Measurements from ENCODE around the gene NFKBIE. TPM values are rescaled to one million over a fixed set of nuclear protein-coding genes. Genes with fewer than 3 reads are reported as not detected.

The NFKBIE gene
- total and polyA plus RNA-seq, 2 of the 13 experiments (the other 11 are each of a cell fraction or from before 2014, with no cell fraction given): 6.7 to 14.5 TPM

- TF ChIP-seq HDAC2 (CRISPR knock-in tag; IDR thresholded peaks at IDR 0.05) (no peak), ZFP37 (CRISPR knock-in tag; IDR thresholded peaks at IDR 0.05; ENCODE audit: borderline replicate concordance) (no peak), IRF1 (CRISPR knock-in tag; IDR thresholded peaks at IDR 0.05; ENCODE audit: low read depth) (no peak), ZNF567 (CRISPR knock-in tag; IDR thresholded peaks at IDR 0.05; ENCODE audit: borderline replicate concordance) (no peak), KDM6A (CRISPR knock-in tag; IDR thresholded peaks at IDR 0.05; ENCODE audit: low read depth) (no peak), JARID2 (CRISPR knock-in tag; IDR thresholded peaks at IDR 0.05; ENCODE audit: insufficient replicate concordance) (no peak), RBFOX2 (IDR thresholded peaks at IDR 0.05; ENCODE audit: low read depth, low read length) (peak; percentile 56), ZNF205 (CRISPR knock-in tag; IDR thresholded peaks at IDR 0.05) (no peak), ZBTB21 (CRISPR knock-in tag; IDR thresholded peaks at IDR 0.05) (no peak), SYNCRIP (IDR thresholded peaks at IDR 0.05; ENCODE audit: insufficient read depth, low read depth, low read length) (no peak), HMG20A (CRISPR knock-in tag; IDR thresholded peaks at IDR 0.05; ENCODE audit: borderline replicate concordance) (no peak), GFI1 (CRISPR knock-in tag; IDR thresholded peaks at IDR 0.05; ENCODE audit: borderline replicate concordance) (0 out of 2 replicates have a peak, but pooled peaks have one; percentile 22), YY1 (IDR thresholded peaks at IDR 0.05; ENCODE audit: insufficient read depth, insufficient replicate concordance, low read depth, low read length) (no peak), HOXA5 (CRISPR knock-in tag; IDR thresholded peaks at IDR 0.05) (no peak), YEATS2 (CRISPR knock-in tag; IDR thresholded peaks at IDR 0.05; ENCODE audit: borderline replicate concordance) (no peak), ZNF232 (CRISPR knock-in tag; IDR thresholded peaks at IDR 0.05; ENCODE audit: borderline replicate concordance) (no peak), HOXA9 (CRISPR knock-in tag; IDR thresholded peaks at IDR 0.05; ENCODE audit: borderline replicate concordance) (no peak), FOXA3 (CRISPR knock-in tag; IDR thresholded peaks at IDR 0.05) (no peak), ZNF468 (CRISPR knock-in tag; IDR thresholded peaks at IDR 0.05) (no peak), ZNF670 (CRISPR knock-in tag; IDR thresholded peaks at IDR 0.05; ENCODE audit: borderline replicate concordance) (no peak), ATF7 (IDR thresholded peaks at IDR 0.05) (no peak), ATF7 (CRISPR knock-in tag; IDR thresholded peaks at IDR 0.05) (no peak), CCAR2 (optimal IDR thresholded peaks at IDR 0.05; ENCODE audit: low read depth, low read length) (no peak), JUN (CRISPR knock-in tag; IDR thresholded peaks at IDR 0.05) (no peak), MATR3 (CRISPR knock-in tag; IDR thresholded peaks at IDR 0.05) (no peak)
- TF ChIP-seq, protein P1, sequence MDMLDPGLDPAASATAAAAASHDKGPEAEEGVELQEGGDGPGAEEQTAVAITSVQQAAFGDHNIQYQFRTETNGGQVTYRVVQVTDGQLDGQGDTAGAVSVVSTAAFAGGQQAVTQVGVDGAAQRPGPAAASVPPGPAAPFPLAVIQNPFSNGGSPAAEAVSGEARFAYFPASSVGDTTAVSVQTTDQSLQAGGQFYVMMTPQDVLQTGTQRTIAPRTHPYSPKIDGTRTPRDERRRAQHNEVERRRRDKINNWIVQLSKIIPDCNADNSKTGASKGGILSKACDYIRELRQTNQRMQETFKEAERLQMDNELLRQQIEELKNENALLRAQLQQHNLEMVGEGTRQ (IDR thresholded peaks at IDR 0.05; ENCODE audit: low read depth, low read length): no peak
- TF ChIP-seq, protein P1 (CRISPR knock-in tag; IDR thresholded peaks at IDR 0.05; ENCODE audit: borderline replicate concordance): no peak
- TF ChIP-seq, protein P2, sequence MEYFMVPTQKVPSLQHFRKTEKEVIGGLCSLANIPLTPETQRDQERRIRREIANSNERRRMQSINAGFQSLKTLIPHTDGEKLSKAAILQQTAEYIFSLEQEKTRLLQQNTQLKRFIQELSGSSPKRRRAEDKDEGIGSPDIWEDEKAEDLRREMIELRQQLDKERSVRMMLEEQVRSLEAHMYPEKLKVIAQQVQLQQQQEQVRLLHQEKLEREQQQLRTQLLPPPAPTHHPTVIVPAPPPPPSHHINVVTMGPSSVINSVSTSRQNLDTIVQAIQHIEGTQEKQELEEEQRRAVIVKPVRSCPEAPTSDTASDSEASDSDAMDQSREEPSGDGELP (IDR thresholded peaks at IDR 0.05; ENCODE audit: borderline replicate concordance, low read depth): no peak
- TF ChIP-seq, protein P3, sequence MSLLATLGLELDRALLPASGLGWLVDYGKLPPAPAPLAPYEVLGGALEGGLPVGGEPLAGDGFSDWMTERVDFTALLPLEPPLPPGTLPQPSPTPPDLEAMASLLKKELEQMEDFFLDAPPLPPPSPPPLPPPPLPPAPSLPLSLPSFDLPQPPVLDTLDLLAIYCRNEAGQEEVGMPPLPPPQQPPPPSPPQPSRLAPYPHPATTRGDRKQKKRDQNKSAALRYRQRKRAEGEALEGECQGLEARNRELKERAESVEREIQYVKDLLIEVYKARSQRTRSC (CRISPR knock-in tag; IDR thresholded peaks at IDR 0.05; ENCODE audit: low read depth): no peak
These were observed 16.1 kb downstream of the NFKBIE start (continued) for GRCh38 chr6:44249082-44249748.

Data from HepG2 (cell line).